IPS-NIHi11 (cell line): ENCODE measurements around the gene HES6.

Experiments
- DNase-seq: peaks from one replicate; pipeline ENCODE4 v3.0.0; 2012; ENCODE audit warnings: mixed read lengths, low spot score

HES6 gene

DNA sequence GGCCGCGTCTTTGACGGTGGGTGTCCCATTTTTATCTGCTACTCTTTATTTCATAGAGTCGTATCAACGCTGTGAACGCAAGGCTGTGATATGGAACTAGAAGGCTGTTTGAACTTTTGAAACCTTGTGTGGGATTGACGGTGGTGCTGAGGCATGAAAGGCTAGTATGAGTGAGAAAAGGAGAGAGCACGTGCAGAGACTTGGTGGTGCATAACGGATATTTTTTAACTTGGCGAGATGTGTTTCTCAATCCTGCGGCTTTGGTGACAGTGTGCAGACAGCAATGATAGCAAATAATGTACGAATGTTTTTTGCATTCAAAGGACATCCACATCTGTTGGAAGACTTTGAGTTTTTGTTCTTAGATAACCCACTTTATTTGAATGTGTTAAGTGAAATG lies 6.2 kb downstream of the HES6 start:
- no peak for DNase-seq

DNA sequence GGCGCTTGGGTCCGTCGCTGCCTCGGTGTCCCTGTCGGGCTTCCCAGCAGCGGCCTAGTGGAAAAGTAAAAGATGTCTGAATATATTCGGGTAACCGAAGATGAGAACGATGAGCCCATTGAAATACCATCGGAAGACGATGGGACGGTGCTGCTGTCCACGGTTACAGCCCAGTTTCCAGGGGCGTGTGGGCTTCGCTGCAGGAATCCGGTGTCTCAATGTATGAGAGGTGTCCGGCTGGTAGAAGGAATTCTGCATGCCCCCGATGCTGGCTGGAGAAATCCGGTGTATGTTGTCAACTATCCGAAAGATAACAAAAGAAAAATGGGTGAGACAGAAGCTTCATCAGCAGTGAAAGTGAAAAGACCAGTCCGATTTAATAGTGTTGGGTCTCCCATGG lies 8.0 kb downstream of the HES6 start:
- no peak for DNase-seq

DNA sequence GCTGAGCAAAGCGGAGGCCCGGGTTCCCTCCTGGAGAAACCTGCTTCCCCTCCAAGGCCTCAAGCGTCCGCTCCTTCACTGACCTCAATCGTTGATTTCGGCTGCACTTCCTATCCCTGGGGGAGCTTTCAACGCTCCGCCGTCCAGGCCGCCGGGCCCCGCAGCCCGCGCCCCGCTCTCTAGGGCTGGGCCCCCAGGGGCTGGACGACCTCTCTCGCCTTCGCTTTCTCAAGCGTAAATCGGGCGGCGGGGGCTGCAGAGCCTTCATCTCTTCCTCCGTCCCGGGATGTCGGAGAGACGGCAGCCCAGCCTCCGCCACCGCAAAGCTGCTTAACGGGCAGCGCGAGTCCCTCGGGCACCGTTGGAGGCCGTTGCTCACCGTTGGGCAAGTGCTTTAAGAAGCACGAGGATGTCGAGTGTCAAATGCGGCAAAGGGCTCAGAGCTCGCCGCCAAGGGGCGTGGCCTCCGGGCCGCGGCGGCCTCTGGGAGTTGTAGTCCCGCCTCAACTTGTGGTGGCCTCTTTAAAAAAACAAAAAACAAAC lies 8.5 kb downstream of the HES6 start:
- peak; percentile 91 for DNase-seq

DNA sequence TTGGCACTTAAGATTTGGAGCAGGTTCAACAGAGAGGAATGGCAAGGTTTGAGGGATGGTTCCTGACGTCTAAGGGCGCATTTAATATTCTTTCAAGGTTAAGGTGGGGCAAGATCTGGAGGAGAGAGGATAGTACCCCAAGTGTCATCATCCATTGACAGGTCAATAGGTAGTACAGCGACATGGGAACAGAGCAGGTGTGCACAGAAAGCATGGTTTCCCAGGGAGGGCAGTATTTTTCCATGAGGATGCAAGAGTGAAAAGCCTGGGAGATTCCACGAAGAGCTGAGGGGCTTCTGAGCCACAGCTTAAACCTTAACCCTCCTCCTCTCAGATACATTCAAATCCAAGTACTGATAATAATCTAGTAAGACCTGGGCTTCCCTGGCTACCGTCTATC lies 9.1 kb downstream of the HES6 start:
- DNase-seq = no peak

DNA sequence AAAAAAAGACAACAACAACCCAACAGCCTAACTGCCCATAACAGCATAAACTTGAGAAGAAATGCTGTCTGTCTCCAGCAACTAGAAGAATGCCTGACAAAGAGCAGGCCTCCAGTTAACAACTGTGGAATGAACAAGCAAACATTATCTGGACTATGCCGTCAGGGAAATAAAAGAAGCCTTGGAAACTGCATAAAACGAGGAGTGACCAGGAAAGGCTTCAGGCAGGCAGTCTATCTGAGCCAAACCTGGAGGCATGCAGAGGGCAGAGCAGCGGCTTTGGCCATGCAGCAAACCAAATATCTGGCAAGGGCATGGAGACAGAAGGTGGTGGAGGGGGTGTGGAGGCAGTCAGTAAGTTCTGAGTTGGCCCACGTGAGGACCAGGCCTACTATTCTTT lies 11.1 kb downstream of the HES6 start:
- no peak for DNase-seq

DNA sequence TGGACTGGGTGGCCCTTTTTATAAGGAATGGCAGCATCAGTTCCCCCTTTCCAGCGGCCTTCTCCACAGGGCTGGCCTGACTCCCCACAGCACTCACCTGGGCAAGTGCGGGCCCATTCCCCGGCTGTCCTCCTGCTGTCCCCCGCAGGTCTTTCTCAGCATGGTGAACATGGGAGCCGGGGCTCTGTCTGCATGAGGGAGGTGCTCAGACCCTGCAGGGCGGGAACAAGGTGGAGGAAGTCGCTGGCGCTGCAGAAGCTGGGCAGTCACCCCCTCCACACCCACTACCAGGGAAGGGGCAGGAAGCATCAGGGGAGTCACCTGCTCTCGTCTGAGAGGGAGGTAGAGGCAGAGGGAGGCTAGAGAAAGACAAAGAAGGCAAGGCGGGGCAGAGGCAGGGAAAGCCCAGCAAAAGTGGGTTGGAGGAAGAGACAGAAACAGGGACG lies 12.2 kb downstream of the HES6 start:
- no peak for DNase-seq

DNA sequence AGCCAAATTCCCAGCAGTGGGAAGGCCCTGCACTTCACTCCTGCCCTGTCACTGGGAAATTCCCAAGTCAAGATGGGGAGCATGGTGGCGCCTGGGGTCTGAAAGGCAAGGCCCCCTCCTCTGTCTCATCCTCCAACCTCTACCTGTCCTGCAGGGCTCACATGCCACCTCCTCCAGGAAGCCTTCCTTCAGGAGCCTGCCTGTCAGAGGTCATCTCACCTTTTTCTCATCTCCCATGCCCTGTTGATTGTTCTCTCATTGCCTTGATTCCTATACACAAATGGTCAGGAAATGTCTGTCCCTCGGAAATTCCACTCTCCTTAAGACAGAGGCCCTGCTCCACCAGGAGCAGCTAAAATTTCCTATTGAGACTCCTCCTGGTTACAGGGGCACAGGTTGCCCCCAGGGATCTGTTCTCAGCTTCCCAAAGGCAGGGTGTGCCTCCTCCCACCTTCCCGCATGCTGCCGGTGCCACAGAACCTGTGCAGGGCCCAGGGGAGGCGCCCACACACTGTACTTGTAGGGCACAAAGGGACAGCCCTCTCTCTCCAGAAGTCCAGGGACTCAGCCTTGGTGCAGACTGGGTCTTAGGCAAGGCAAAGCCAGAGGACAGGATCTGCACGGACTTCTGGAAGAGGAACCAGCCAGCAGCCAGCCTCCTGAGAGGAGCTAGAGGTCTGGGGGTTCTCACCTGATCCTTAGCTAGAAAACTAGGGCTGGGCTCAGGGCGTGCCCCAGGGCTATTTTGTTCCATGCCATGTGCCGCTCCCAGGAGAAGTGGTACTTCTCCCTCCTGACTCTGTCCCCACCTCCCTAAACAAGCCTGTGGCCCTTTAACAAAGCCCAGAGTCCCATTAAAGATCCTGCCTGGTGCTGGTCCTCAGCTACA lies 12.9 kb downstream of the HES6 start:
- no peak for DNase-seq

DNA sequence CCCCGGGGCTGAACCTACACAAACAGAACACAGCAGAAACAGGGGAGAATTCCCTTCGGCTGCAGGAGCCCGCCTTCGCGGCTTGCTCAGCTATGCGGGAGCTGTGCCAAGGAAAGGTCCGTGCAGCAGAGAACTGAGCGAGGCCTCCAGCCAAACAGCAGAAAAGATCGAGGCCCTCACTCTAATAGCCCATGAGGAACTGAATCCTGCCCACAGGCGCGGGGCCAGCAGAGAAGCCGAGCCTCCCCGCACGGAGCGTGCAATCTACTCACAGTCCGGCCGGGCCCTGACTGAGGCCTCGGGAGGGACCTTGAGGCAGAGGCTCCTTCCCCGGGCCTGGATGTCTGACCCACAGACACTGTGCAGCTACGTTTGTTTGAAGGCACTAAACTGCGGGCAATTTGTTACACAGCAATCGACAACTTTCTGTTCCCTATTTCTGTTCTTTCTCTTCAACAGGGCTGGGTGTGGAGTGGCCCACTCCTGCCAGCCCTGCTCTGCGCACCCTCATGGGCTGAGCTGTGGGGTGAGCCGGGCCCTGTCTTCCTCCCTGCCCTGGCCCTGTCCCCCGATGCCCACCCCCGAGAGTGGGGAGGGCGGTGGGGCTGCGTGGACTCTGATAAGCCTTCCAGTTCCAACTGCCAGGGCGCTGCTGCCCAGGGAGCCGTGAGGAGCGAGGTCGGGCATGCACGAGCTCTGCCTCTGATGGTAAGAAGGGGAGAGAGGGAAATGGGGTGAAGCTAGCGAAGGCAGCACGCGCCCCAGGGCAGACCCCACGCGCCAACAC lies 13.7 kb downstream of the HES6 start:
- no peak for DNase-seq

DNA sequence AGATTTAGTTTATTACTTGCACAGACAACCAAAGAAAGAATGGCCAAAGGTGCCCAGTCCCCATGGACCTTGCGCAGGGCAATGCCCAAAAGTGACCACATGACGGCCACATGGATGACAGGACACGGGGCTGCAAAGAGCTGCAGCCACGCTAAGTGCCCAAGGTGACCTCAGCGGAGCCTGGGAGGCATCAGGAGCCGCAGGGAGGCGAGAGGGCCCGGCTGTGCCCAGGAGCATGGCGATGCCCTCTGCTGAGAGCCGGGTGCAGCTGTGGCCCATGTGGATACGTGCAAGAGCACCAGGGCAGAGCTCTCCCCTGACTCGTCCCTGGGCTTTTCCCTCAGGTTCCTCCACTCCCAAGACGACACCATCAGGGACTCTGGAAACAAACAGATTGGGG lies 14.7 kb downstream of the HES6 start:
- no peak for DNase-seq

DNA sequence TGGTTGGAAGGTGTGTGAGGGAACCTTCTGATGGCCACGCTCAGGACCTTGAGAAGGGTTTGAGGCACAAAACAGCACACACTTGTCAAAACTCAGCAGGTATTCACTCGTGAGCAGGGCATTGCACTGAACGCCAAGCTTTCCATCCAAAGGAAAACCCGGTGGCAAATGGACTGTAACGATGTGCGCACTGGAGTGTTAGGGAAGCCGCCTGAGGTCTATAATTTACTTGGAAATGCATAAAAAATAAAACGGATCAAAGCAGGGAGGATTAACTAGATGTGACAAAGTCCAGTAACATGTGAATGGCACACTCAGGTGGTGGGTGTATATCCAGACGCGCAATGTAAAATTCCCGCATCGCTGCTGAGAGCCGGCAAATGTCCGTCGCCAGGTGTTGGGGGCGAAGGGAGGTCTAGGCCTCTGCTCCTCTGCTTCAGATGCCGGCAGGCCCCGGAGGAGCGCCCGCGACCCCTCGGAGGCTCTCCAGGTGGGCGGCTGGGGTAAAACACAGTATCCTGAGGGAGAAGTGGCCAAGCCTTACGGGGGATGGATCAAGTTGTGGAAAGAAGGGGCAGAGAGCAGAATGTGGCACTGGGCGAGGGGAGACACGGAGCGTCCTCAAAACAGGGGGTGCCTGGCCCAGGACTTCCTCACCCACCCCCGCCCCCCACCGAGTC lies 15.3 kb downstream of the HES6 start:
- no peak for DNase-seq

DNA sequence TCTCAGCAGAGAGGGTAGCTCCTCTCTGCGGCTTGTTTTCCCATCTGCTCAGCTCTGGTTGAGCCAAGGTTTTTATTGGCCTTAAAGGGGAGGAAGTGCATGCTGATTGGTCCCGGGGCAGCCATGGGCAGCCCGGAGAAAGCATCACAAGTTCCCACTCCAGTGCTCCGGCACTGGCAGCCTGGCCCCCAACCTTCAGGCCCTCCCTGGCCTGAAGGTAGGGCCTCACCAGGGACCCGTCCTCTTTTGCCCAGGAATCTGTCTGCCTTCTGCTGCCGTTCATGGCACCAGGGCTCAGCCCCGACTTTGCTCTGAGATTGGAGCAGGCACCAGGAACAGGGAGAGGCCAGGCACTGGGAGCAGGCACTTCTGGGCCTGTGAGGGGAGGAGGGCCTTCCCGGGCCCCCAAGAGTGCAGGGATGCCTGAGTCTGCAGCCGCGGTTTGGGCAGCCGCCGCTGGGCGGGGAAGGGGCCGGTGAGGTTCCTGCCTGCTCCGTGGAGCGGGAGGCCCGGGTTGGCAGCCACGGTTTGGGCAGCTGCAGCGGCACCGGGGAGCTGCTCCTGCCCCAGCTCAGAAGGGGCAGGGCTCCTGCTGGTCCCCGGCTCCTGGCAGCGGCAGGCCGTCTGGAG lies 18.8 kb downstream of the HES6 start:
- DNase-seq = no peak

DNA sequence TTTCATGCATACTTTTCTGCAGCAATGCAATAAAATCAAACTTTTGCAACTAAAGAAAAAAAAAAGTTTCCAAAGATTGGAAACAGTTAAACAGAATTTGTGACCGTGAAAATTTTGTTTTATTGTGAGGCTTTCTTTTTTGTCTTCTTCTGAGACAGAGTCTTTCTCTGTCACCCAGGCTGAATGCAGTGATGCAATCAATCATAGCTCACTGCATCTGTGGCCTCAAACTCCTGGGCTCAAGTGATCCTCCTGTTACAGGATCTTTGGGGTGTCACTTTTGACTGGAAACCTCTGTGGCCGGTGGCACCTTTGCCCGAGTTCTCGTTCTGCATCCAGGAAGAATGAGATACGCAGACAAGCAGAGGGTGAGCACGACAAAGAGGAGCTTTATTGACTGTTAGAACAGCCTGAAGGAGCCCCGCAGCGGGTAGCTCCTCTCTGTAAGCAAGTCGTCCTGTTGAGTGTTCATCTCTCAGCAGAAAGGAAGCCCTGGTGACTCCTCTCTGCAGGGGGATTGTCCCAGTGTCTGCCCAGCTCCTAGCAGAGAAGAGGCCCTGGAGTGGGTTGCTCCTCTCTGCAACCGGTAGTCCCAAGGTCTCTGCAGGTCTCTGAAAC lies 19.5 kb downstream of the HES6 start:
- DNase-seq = no peak

DNA sequence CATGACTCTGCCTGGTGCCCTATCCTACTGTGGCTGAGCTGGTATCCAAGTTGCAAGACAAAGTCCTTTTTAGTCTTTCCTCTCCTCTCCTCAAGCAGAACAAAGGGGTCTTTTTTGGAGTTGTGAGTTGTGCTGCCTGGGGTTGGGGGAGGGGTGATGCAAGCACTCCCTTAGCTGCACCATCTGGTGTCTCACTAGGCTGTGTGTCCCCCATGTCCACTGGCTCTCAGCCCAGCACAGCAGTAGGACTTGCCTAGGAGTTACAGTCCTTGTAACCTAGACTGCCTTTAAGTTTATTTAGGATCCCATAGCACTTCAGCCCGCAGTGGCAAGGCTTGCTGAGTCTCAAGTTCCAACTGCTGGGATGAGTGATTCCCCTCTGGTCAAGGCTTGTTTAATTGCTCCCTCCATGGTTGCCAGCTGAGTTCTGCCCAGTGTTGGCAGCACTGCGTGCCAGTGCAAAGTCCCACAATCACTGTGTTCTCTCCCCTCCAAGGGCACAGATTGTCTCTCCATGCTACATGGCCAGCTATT lies 23.1 kb downstream of the HES6 start:
- no peak for DNase-seq

DNA sequence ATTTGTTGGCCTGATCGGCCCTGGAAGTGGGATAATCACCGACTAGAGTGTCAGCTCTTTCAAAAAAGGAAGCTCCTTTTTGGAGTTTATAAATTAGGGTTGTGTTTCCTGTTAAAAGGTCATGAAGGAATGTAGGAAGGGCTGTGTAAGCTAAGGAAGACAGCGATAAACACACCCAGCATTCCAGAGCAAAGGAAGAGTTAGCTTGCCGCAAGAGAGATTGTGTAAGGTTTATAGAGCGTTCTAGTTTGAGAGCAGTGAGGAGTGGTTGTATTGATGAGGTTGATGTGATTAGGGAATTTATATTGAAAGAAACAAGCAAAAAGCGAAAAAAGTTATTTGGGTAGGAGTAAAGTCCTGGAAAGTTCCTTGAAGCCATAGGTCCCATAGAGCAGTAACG lies 32.8 kb downstream of the HES6 start:
- no peak for DNase-seq

DNA sequence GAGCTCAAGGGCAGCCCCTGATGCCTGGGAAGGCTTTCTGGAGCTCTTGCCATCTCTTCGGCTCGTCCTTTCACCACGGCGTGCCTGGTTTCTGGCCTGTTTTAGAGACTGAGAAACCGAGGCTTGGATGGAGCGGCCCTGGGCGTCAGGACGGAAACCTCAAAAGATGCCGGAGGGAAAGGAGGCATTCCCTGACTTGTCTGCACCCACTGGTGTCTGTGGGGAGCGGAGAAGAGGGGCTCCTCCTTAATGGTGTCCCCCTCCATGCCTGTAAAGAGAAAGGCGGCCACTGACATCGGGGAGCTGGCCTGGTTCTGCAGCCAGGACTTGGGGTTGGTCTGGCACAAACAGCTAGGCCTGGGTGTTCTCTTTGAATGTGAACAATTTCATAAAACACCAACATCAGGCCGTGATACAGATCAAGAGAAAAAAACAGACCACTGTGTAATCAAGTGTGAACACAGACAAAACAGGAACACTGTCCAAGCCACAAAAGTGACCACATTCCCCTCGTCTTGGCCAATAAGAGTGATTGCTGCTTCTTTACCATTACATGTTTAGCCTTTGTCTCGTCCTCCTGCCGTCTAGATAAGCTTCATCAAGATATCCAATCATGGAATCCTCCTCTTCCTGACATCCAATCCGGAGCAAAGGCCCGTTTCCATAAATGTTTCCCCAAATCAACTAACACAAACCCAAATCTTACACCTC lies 35.7 kb downstream of the HES6 start:
- no peak for DNase-seq

DNA sequence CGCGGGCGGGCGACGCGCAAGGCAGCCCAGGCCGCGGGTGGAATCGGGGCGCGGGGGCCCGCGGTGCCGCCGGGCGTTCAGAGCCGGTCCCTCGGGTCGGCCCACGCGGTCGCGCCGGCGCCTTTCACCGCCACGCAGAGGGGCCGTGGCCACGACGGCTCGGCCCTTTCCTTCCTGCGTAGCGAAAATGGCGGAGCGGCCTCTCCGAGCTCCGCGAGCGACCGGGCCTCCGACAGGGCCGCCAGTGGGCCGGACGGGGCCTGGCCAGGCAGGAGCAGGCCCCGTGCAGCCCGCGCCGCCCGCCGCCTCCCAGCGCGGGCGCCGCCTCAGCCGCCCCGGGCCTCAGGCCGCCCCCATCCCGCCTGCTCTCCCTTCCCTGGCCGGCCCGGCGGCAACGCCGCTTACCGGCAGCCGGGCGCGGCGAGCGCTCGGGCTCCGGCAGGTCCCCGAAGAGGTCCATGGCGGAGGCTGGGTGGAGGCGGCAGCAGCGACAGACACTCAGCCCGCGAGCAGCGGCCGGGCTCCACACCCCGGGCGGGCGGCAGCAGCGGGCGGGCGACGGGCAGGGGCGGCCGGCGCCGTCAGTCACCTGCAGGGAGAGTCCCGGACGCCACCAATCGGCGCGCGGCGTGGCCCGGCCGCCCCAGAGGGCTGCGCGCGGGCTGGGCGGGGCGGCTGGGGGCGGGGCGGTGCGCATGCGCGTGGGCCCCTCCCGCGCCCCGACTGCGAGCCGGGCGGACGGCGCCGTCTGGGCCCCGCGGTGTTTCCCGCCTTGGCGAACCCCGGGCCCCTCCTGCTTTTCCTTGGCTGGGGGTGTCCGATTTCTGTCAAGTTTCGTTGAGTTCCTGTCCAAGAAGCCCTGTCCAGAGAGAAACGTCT lies 36.5 kb downstream of the HES6 start, which contains the start of gene ILKAP:
Gene ILKAP, minus strand, starts transcription at position 602 of the 879 bp plus-strand sequence. Its CDS starts 142 bp downstream, at position 460.
- DNase-seq = peak; percentile 100

DNA sequence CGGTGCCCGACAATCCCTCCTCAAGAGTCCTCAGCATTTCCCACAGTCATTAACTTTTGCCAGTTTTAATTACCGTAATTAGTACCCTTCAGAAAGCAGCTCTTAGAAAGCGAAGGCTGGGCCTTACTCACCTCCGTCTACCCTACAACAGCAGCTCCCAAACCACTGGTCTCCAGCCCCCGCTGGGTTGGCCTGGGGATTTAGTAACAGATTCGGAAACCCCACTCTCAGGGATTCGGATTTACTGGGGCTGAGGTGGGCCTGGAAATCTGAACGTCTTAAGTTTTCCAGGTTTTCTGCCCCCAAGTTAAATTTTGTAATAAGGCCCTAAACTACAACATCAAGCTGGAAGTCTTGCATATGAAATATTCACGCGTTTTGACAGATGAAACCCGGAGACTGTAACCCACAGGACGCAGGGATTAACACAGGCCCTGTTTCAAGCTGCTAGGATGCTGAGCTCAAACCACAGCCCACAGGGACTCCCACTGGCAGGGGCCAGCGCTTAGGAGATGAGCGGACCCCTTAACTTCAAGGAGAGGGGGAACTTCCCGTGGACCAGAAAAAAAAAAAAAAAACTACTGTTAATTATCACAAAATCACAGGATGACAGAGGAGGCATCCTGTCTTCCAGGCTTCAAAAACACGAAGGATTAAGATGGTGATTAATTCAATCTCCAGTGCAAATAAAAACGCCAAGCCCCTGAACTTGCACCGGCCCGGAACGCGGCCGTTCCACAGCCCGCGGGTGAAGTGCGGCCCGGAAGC lies 37.3 kb downstream of the HES6 start:
- peak; percentile 45 for DNase-seq

DNA sequence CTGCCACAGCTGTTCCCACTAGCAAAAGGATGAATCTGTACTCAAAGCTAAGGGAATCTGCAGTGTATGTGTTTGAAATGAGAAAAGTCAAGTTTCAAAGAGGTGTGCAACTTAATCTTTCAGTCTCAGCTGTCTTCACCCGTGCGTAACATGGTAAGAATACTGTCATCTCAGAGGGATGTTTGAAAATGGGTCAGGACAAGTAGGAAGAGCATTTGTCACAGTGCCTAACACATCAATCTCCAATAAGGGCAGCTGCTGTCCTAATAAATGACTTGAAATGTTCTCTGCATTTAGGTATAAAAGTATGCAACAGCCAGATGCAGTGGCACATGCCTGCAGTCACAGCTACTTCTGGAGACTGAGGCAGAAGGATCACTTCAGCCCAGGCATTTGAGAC lies 49.4 kb downstream of the HES6 start:
- DNase-seq = no peak
